A549 (cell line): ENCODE measurements around the gene KRT76. TPM values are rescaled to one million over a fixed set of nuclear protein-coding genes. Genes with fewer than 3 reads are reported as not detected.

Experiments
- ATAC-seq, 2 experiments: fragments of 200-7000 bp in 1 of 2; fragments of >200 bp in 1 of 2; cut with Nextera tagmentation in 1 of 2; cut with Tn5 transposase in 1 of 2; 3 replicates each; pipeline versions ENCODE4 v1.8.0 to v1.9.1; 2018 to 2020; ENCODE audit warnings: mild to moderate bottlenecking in 1 of 2, moderate library complexity in 1 of 2
- CTCF ChIA-PET: fragments of 300-600 bp; sonication (Branson Sonifier 250); formaldehyde crosslinking; extraction: SDS; loops from one replicate; lab custom pipeline; 2021; ENCODE audit warnings: antibody characterized with exemption, inconsistent platforms; lab: Yijun Ruan, JAX
- POLR2A ChIA-PET: fragments of 350-600 bp; formaldehyde crosslinking; extraction: SDS; loops from one replicate; lab custom pipeline; 2021; ENCODE audit warnings: antibody characterized with exemption, inconsistent platforms; lab: Yijun Ruan, JAX
- DNase-seq, 2 experiments: peaks; one replicate each; pipeline versions ENCODE4 v3.0.0 to v3.0.0-alpha.2; 2011 to 2016; ENCODE audit warnings: low read depth in 1 of 2, low spot score in 1 of 2
- FAIRE-seq: peaks from 2 replicates; lab custom pipeline; 2011; peaks lifted over from hg19 to GRCh38; lab: Jason Lieb, UNC
- H3K27ac ChIP-seq, 2 experiments: fragments of >200 bp; sonication (Bioruptor Twin); formaldehyde crosslinking; 3 replicates each; pipeline ENCODE4 v1.5.1; 2016 to 2017
- H3K4me1 ChIP-seq: fragments of >200 bp; sonication (Bioruptor Twin); formaldehyde crosslinking; 3 replicates; pipeline ENCODE4 v1.6.1; 2016
- H3K4me2 ChIP-seq: fragments of >200 bp; sonication (Bioruptor Twin); formaldehyde crosslinking; 3 replicates; pipeline ENCODE4 v1.6.1; 2016
- H3K4me3 ChIP-seq: fragments of >200 bp; sonication (Bioruptor Twin); formaldehyde crosslinking; 3 replicates; pipeline ENCODE4 v1.5.1; 2016
- H3K9me3 ChIP-seq: fragments of >200 bp; sonication (Bioruptor Twin); formaldehyde crosslinking; 3 replicates; pipeline ENCODE4 v1.6.1; 2016
- ATOH8 ChIP-seq: fragments of 250-450 bp; sonication (Bioruptor Pico); IDR thresholded peaks from 2 replicates; pipeline ENCODE4 v1.5.0; 2020; ENCODE audit warnings: low read depth, mild to moderate bottlenecking, moderate library complexity
- BHLHE40 ChIP-seq: IDR thresholded peaks from 2 replicates; pipeline ENCODE4 v1.6.1; 2012; ENCODE audit warnings: low read depth, low read length, inconsistent platforms
- CBX2 ChIP-seq: fragments of 200-600 bp; sonication (generic); IDR thresholded peaks from 2 replicates; pipeline ENCODE4 v1.6.1; 2016; ENCODE audit warnings: low read depth, mild to moderate bottlenecking, borderline replicate concordance
- CHD4 ChIP-seq: fragments of 200-600 bp; sonication (generic); IDR thresholded peaks from 2 replicates; pipeline ENCODE4 v1.6.1; 2016; ENCODE audit warnings: antibody characterized with exemption, mild to moderate bottlenecking, borderline replicate concordance
- E2F6 ChIP-seq: IDR thresholded peaks from 2 replicates; pipeline ENCODE4 v1.6.1; 2012; ENCODE audit warnings: low read depth, borderline replicate concordance
- FOSL2 ChIP-seq, 2 experiments: fragments of 450-650 bp in 1 of 2; fragments of >200 bp in 1 of 2; sonication (Bioruptor Twin) in 1 of 2; formaldehyde crosslinking; IDR thresholded peaks; 2 replicates each; pipeline versions ENCODE4 v1.5.0 to v1.6.1; 2016 to 2020; ENCODE audit warnings: mild to moderate bottlenecking in 1 of 2, moderate library complexity in 1 of 2
- GATA3 ChIP-seq: IDR thresholded peaks from 2 replicates; pipeline ENCODE4 v1.6.1; 2012; ENCODE audit warnings: borderline replicate concordance
- HEYL ChIP-seq: fragments of 250-450 bp; sonication (Bioruptor Pico); IDR thresholded peaks from 2 replicates; pipeline ENCODE4 v1.8.0; 2021; ENCODE audit warnings: mild to moderate bottlenecking, moderate library complexity
- JUNB ChIP-seq: fragments of >200 bp; sonication (Bioruptor Twin); formaldehyde crosslinking; IDR thresholded peaks from 2 replicates; pipeline ENCODE4 v1.6.1; 2016
- KDM1A ChIP-seq: fragments of 200-600 bp; sonication (generic); IDR thresholded peaks from 2 replicates; pipeline ENCODE4 v1.6.1; 2016; ENCODE audit warnings: low read depth, mild to moderate bottlenecking
- MAFK ChIP-seq: fragments of 450-650 bp; IDR thresholded peaks from 2 replicates; pipeline ENCODE4 v1.6.1; 2014; ENCODE audit not compliant: partially characterized antibody
- NPAS2 ChIP-seq: fragments of 250-450 bp; sonication (Bioruptor Pico); IDR thresholded peaks from 2 replicates; pipeline ENCODE4 v1.8.0; 2022; ENCODE audit warnings: mild to moderate bottlenecking, moderate library complexity, borderline replicate concordance
- PHF8 ChIP-seq: fragments of 200-600 bp; sonication (generic); IDR thresholded peaks from 2 replicates; pipeline ENCODE4 v1.6.1; 2016; ENCODE audit warnings: low read depth, mild to moderate bottlenecking, antibody characterized with exemption, moderate library complexity, borderline replicate concordance
- RARB ChIP-seq: fragments of 250-450 bp; sonication (Bioruptor Pico); IDR thresholded peaks from 2 replicates; pipeline ENCODE4 v1.8.0; 2021; ENCODE audit warnings: mild to moderate bottlenecking, moderate library complexity
- REST ChIP-seq: fragments of 200-600 bp; sonication (generic); IDR thresholded peaks from 2 replicates; pipeline ENCODE4 v1.6.1; 2016; ENCODE audit warnings: antibody characterized with exemption, mild to moderate bottlenecking, moderate library complexity
- RFX5 ChIP-seq: fragments of 450-650 bp; IDR thresholded peaks from 2 replicates; pipeline ENCODE4 v1.7.1; 2014; ENCODE audit warnings: antibody characterized with exemption, mild to moderate bottlenecking, moderate library complexity
- RNF2 ChIP-seq: fragments of 200-600 bp; sonication (generic); IDR thresholded peaks from 2 replicates; pipeline ENCODE4 v1.6.1; 2016; ENCODE audit warnings: low read depth, mild to moderate bottlenecking, antibody characterized with exemption, moderate library complexity, borderline replicate concordance
- TP53 ChIP-seq: fragments of 250-450 bp; sonication (Bioruptor Pico); IDR thresholded peaks from 2 replicates; pipeline ENCODE4 v1.5.0; 2021; ENCODE audit warnings: mild to moderate bottlenecking, moderate library complexity
- ZC3H11A ChIP-seq: fragments of 450-650 bp; IDR thresholded peaks from 2 replicates; pipeline ENCODE4 v1.6.1; 2014; ENCODE audit warnings: antibody characterized with exemption, mild to moderate bottlenecking
- ZSCAN20 ChIP-seq: fragments of 250-450 bp; sonication (Bioruptor Pico); IDR thresholded peaks from 2 replicates; pipeline ENCODE4 v1.8.0; 2022; ENCODE audit warnings: mild to moderate bottlenecking, moderate library complexity
- WGBS: methylation state at CpG from one replicate; pipeline ENCODE4 v1.1.6; 2017; ENCODE audit errors: missing lambda C conversion rate; 5-methylcytosine and 5-hydroxymethylcytosine counted together
- polyA plus RNA-seq, 4 experiments: library from polyadenylated mRNA; depleted of rRNA in 3 of 4; stranded (reverse); fragments of >200 nt; fragmentation: RNase III in 1 of 4; extraction: RNeasy Plus Mini Kit Qiagen cat#74134 plus additional on column Dnase treatment in 1 of 4; gene quantifications; 2 replicates in 3 of 4; 3 replicates in 1 of 4; pipeline ENCODE4 v1.2.3, GENCODE V29; 2011 to 2017

The KRT76 gene
- polyA plus RNA-seq, 2 of the 4 experiments (the other 2 are of a cell fraction): not detected

DNA sequence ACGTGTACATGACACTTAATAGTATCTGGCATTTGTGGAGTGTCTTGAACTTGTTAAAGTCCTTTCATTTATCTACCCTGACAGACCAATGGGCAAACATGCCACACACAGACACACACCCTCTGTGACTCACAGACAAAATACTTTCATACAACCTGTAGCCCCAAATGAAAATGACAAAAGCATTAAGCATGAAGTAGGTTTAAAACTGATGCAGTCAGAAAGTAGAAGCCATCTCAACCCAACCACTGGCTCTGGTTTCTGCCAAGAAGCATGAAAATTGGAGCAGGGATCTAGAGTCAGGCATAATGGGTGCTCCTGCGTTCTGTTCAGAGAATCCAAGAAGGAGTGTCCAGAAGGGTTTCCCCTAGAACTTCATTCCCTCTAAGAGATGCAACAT, 50.7 kb downstream of the KRT76 start:
- no peaks in the 10 kb centered on the region for H3K9me3 ChIP-seq
- ChIA-PET POLR2A (no interaction called here), CTCF (interaction anchor here (1.2 to 1.3 kb wide), 2 partner anchors 10 to 140 kb away, joined by 3 to 4 read pairs; no protein-coding TSS in a partner anchor)
- H3K4me2 ChIP-seq: no peak overlapping the region
- H3K4me1 ChIP-seq: no peaks in the 10 kb centered on the region
- ATAC-seq (no peak), DNase-seq (no peak), FAIRE-seq (no peak)
- 24% methylated on average over 2 of the region's 2 CpGs for WGBS
- H3K4me3 ChIP-seq: no peak overlapping the region
- TF ChIP-seq ZC3H11A (no peak), TP53 (CRISPR knock-in tag) (no peak), FOSL2 (IDR thresholded peaks at IDR 0.05) (no peak), FOSL2 (CRISPR knock-in tag; IDR thresholded peaks at IDR 0.05) (no peak), MAFK (no peak), REST (no peak)
- no peak overlapping the region for H3K27ac ChIP-seq

GRCh38 chr12:52724384-52724783, 52.8 kb downstream of the KRT76 start:
- no peak for FAIRE-seq
- 69% methylated on average over 2 of the region's 3 CpGs for WGBS
- ChIA-PET POLR2A (no interaction called here), CTCF (interaction anchor here (1.5 kb wide), 1 partner anchor 10 kb away, joined by 5 read pairs; no protein-coding TSS in a partner anchor)
- DNase-seq: no peak
- no peak overlapping the region for H3K4me3 ChIP-seq
- H3K4me1 ChIP-seq: peaks cover 9% of the 10 kb centered on the region; the same call in 2 of the 3 replicates
- no peak overlapping the region for H3K27ac ChIP-seq
- no peak for ATAC-seq
- TF ChIP-seq RARB (CRISPR knock-in tag) (no peak), E2F6 (no peak), KDM1A (no peak), RFX5 (no peak), CBX2 (no peak), ZC3H11A (no peak), BHLHE40 (no peak), NPAS2 (CRISPR knock-in tag) (no peak), CHD4 (no peak), RNF2 (no peak), FOSL2 (IDR thresholded peaks at IDR 0.05) (no peak), FOSL2 (CRISPR knock-in tag; IDR thresholded peaks at IDR 0.05) (no peak), JUNB (no peak), GATA3 (no peak), HEYL (CRISPR knock-in tag) (no peak), PHF8 (no peak), ATOH8 (CRISPR knock-in tag) (no peak), ZSCAN20 (CRISPR knock-in tag) (no peak), MAFK (no peak)
- TF ChIP-seq, all 56 proteins: peak for 0
- Histone ChIP-seq H3K9me3 (no peaks in the 10 kb centered on the region), H3K4me2 (no peak overlapping the region)
